Pancreas (tissue), 10 donors: Measurements from ENCODE around the gene IGLL5. TPM values are rescaled to one million over a fixed set of nuclear protein-coding genes. Genes with fewer than 3 reads are reported as not detected.

Experiments
- ATAC-seq, 4 donors: fragments of 200-7000 bp; cut with Tn5 transposase; one replicate each; pipeline versions ENCODE4 v1.8.0 to v1.9.1; 2020; ENCODE audit warnings: mild to moderate bottlenecking in 4 of 4, moderate library complexity in 4 of 4
- DNase-seq, 6 donors: peaks; one replicate each; pipeline ENCODE4 v3.0.0-alpha.2; 2020
- FAIRE-seq: peaks from 2 replicates; lab custom pipeline; 2012; peaks lifted over from hg19 to GRCh38; lab: Jason Lieb, UNC
- H3K27ac ChIP-seq, 4 donors: fragments of 200-600 bp; sonication (generic); 1 replicate in 3 of 4; 2 replicates in 1 of 4; pipeline versions ENCODE4 v1.5.0 to v1.8.0; 2020
- H3K27me3 ChIP-seq, 4 donors: fragments of 200-600 bp; one replicate each; pipeline ENCODE4 v1.8.0; 2021
- H3K36me3 ChIP-seq, 3 donors: fragments of 200-600 bp; sonication (generic) in 1 of 3; one replicate each; pipeline versions ENCODE4 v1.5.0 to v1.8.0; 2020 to 2021
- H3K4me1 ChIP-seq, 3 donors: fragments of 200-600 bp; one replicate each; pipeline ENCODE4 v1.8.0; 2021
- H3K4me3 ChIP-seq, 4 donors: fragments of 200-600 bp; sonication (generic) in 2 of 4; one replicate each; pipeline versions ENCODE4 v1.5.0 to v1.8.0; 2020 to 2021
- H3K9me3 ChIP-seq, 4 donors: fragments of 200-600 bp; one replicate each; pipeline ENCODE4 v1.8.0; 2021
- WGBS, 2 donors: extraction: QIAGEN DNeasy Blood & Tissue Kit; methylation state at CpG; one replicate each; pipeline ENCODE4 v1.1.7; 2013; 5-methylcytosine and 5-hydroxymethylcytosine counted together
- intact Hi-C, 3 donors: fragments of 100-400 bp; cut with DNase I; formaldehyde crosslinking; loops; one replicate each; pipeline versions ENCODE4 v1.11.1 to v1.14.2; 2022
- polyA plus RNA-seq, 2 donors: library from polyadenylated mRNA; stranded (reverse); fragments of 200-250 nt; gene quantifications; one replicate each; pipeline ENCODE4 v1.2.3, GENCODE V29; 2013
- total RNA-seq, 6 donors: library from RNA; stranded (reverse); fragmentation: NEBNext Ultra II Directional in 4 of 6; extraction: Animal tissue kit (Norgen Biotek cat#: 25700) in 4 of 6; gene quantifications; one replicate each; pipeline versions ENCODE4 v1.2.1 to v1.2.4, GENCODE V29; 2021 to 2023
- TF ChIP-seq, protein P1 (sequence below), 4 donors: fragments of 200-600 bp; sonication (generic) in 3 of 4; IDR thresholded peaks; one replicate each; pipeline versions ENCODE4 v1.5.0 to v1.8.0; 2021; ENCODE audit warnings: antibody characterized with exemption in 4 of 4
- donor health status: healthy with polysubstance abuse.
- donor health status: DM: no; HTN: no; CAD: no; lungs with moderate emphysema.
- donor health status: DM: no; HTN: no; CAD: no.
- donor health status: control.
- donor health status: control.
- donor health status: Bipolar disorder and iron deficiency.
- donor health status: DM: yes; HTN: yes; CAD: no.
- donor health status: DM: no; HTN: no; CAD: no.
- donor health status: DM: no; HTN: no; CAD: no.
- donor health status: DM: yes; HTN: yes; CAD: no.

The IGLL5 gene
- total and polyA plus RNA-seq, 8 donors: 0.23 to 26.3 (median 0.72) TPM; not detected in 3

DNA sequence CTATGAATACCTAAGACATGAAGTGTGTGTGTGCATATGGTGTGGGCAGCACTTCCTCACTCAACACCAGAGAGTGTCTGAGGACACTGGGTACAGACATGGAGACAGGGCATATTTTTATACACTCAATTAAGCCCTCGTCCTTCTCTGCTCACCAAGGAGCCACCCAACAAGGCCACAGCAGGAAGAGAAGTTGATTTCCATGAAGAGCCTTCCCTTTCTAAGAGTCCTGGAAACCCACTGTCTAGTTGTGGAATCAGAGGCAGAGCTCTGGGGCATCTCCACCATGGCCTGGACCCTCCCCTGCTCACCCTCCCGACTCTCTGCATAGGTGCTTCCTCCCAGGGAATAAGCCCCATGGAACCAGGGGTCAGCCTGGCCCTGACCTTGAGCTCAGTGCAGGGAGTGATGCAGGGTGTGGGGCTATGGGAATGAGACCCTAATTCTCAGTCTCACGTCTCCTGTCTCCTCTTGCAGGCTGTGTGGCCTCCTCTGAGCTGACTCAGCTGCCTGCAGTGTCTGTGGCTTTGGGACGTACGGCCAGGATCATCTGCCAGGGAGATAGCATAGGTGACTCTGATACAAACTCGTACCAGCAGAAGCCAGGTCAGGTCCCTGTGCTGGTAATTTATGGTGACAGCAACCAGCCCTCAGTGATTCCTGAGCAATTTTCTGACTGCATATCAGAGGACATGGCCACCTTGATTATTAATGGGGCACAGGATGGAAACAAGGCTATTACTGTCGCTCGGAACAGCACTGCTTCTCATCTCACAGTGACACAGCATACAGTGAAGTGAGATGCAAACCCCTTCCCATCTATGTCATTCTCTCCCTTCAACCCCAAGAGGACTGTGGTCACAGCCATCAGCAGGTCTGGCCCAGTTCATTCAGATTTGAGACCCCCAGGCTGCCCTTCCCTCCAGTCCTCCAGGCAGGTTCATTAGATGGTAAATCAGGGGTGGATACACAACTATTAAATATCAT lies 14.6 kb upstream of the IGLL5 start:
- H3K4me1 ChIP-seq: no peaks in the 10 kb centered on the region
- DNase-seq (no peak), ATAC-seq (no peak), FAIRE-seq (no peak)
- no peaks in the 10 kb centered on the region for H3K9me3 ChIP-seq
- H3K27ac ChIP-seq: no peak overlapping the region
- no peak overlapping the region for H3K4me3 ChIP-seq
- no peaks in the 10 kb centered on the region for H3K36me3 ChIP-seq
- WGBS, 2 donors: 60 to 66% methylated on average over 8 of the region's 8 CpGs
- intact Hi-C loops: no loop called here
- no peaks in the 10 kb centered on the region for H3K27me3 ChIP-seq
- TF ChIP-seq, protein P1, sequence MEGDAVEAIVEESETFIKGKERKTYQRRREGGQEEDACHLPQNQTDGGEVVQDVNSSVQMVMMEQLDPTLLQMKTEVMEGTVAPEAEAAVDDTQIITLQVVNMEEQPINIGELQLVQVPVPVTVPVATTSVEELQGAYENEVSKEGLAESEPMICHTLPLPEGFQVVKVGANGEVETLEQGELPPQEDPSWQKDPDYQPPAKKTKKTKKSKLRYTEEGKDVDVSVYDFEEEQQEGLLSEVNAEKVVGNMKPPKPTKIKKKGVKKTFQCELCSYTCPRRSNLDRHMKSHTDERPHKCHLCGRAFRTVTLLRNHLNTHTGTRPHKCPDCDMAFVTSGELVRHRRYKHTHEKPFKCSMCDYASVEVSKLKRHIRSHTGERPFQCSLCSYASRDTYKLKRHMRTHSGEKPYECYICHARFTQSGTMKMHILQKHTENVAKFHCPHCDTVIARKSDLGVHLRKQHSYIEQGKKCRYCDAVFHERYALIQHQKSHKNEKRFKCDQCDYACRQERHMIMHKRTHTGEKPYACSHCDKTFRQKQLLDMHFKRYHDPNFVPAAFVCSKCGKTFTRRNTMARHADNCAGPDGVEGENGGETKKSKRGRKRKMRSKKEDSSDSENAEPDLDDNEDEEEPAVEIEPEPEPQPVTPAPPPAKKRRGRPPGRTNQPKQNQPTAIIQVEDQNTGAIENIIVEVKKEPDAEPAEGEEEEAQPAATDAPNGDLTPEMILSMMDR (IDR thresholded peaks at IDR 0.05): no peak

DNA sequence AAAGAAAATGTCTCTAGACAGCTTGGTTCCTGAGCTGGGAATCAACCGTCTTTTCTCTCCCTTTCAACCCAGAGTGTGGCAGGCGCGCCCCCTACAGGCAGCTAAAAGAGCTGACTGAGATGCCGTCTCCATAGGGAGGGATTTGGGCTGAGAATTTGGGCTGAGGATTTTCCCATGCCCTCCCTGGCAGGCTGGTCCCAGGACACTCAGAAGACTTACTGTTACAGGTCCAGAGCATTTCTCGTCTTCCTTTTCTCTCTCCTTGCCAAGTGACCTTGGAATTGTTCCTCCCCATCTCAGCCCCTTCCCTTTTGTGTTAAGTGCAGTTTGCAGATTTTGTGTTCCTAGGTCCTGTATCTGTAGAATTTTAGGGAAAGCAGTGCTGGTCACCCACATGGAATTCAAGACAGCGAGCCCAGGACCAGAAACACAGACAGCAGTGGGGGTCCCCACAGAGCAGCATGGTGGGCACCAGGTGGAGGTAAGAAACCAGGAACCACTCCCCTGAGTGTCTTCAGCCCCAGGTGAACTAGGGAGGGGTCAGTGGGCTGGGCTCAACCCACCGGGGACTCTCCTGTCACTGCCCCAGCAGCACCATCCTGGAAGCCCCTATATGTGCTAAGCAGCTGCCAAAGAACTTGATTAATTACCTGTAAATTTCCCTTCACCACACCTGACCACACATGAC lies 9.9 kb upstream of the IGLL5 start:
- H3K4me3 ChIP-seq: no peak overlapping the region
- peak in 4 of 6 donors; percentile 14 to 85 (median 50) for DNase-seq
- no peak overlapping the region for H3K27ac ChIP-seq
- TF ChIP-seq, protein P1 (IDR thresholded peaks at IDR 0.05): peak; percentile 34 to 76 (median 61)
- intact Hi-C loops: no loop called here
- no peak for FAIRE-seq
- H3K4me1 ChIP-seq: no peaks in the 10 kb centered on the region
- no peaks in the 10 kb centered on the region for H3K27me3 ChIP-seq
- no peaks in the 10 kb centered on the region for H3K9me3 ChIP-seq
- no peaks in the 10 kb centered on the region for H3K36me3 ChIP-seq
- peak in 3 of 4 donors; percentile 61 to 77 (median 73) for ATAC-seq
- 8 to 12% methylated on average over 7 of the region's 7 CpGs for WGBS, 2 donors

DNA sequence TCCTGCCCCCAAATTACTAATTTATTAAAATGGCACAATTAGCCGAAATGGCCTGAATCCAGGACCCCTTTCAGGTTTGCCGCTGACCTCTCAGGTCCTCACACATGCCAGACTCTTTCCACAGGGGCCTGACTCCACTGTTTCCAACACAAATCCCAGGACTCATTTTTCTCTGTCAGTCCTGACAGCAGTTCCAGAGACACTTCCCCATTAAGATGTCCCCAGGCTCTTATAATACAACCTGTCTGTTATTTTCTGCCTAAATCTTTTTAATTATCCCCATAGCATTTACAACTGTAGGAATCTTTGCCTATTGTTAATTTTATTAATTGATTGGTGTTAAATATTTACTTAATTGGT lies 9.4 kb upstream of the IGLL5 start:
- WGBS, 2 donors: 21 to 25% methylated on average over 2 of the region's 2 CpGs
- intact Hi-C loops: no loop called here
- ATAC-seq (no peak), DNase-seq (no peak), FAIRE-seq (no peak)
- Histone ChIP-seq H3K27me3 (no peaks in the 10 kb centered on the region), H3K27ac (no peak overlapping the region), H3K36me3 (no peaks in the 10 kb centered on the region), H3K9me3 (no peaks in the 10 kb centered on the region), H3K4me3 (no peak overlapping the region), H3K4me1 (no peaks in the 10 kb centered on the region)
- TF ChIP-seq, protein P1 (IDR thresholded peaks at IDR 0.05): no peak

DNA sequence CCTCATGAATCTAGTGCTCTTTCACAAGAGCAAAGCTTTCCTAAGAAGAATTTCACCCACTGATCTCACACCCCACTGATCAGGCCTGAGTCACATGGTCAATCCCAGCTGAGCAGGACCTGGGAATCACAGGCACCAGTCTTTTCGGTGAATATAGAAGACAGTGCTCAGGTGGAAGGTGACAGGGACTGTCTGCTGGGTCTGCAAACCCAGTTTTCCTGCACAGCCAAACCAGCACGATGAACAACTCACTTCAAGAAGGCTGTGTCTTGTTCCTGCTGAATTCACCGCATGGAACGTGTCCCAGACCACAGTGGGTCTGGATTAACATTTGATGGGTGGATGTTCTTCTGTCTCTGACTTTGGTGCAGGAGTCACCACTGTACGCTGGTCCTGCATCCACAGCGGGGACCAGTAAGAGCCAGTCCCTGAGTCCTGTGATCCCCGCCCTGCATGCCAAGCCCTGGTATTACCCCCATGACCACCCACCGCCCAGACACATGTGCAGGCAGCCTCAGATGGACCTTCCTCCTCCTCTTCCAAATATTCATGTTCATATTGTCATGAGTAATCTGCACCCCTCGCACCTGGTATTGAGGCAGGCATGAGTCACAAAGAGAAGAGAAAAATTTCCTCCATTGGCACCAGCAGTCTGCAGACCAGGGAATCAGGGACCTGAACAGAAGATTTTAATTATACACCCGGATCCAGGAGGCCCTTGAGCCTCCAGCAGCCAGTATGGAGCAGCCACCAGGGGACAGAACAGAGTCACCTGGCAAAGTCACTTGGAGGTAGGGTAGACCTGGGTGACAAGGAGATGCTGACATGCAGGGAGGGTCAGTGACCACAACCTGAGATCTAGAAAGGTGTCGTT lies 8.6 kb upstream of the IGLL5 start:
- no peaks in the 10 kb centered on the region for H3K27me3 ChIP-seq
- no peak for FAIRE-seq

More for the DNA sequence above, 8.6 kb upstream of the IGLL5 start:
- Histone ChIP-seq H3K36me3 (no peaks in the 10 kb centered on the region), H3K27ac (no peak overlapping the region), H3K4me3 (no peak overlapping the region), H3K4me1 (no peaks in the 10 kb centered on the region), H3K9me3 (no peaks in the 10 kb centered on the region)
- 63 to 74% methylated on average over 11 of the region's 11 CpGs for WGBS, 2 donors
- DNase-seq (no peak), ATAC-seq (no peak)
- intact Hi-C loops: no loop called here
- TF ChIP-seq, protein P1 (IDR thresholded peaks at IDR 0.05): no peak
